WTC11 (cell line): ENCODE measurements around the gene CACNA1C. TPM values are rescaled to one million over a fixed set of nuclear protein-coding genes. Genes with fewer than 3 reads are reported as not detected.

Experiments
- ATAC-seq: fragments of 200-7000 bp; cut with Tn5 transposase; 2 replicates; pipeline ENCODE4 v1.10.0; 2021; ENCODE audit warnings: mild to moderate bottlenecking, moderate library complexity
- CTCF ChIA-PET: fragments of 300-600 bp; sonication (Branson Sonifier 250); formaldehyde crosslinking; loops from one replicate; lab custom pipeline; 2021; ENCODE audit warnings: antibody characterized with exemption; lab: Charles Lee
- POLR2A ChIA-PET: fragments of 350-600 bp; sonication (Branson Sonifier 250); formaldehyde crosslinking; loops from one replicate; lab custom pipeline; 2021; ENCODE audit warnings: antibody characterized with exemption; lab: Charles Lee
- DNase-seq: peaks from one replicate; pipeline ENCODE4 v3.0.0; 2021; ENCODE audit warnings: low spot score
- H3K27ac Mint-ChIP-seq: 2 replicates; pipeline ENCODE4 v1.8.0; 2021; ENCODE audit warnings: mixed read lengths
- H3K27me3 Mint-ChIP-seq: 2 replicates; pipeline ENCODE4 v1.8.0; 2021; ENCODE audit warnings: low read depth, mild to moderate bottlenecking, moderate library complexity, mixed read lengths
- H3K36me3 Mint-ChIP-seq: 2 replicates; pipeline ENCODE4 v1.8.0; 2021; ENCODE audit warnings: mixed read lengths
- H3K4me1 Mint-ChIP-seq: 2 replicates; pipeline ENCODE4 v1.8.0; 2022; ENCODE audit warnings: mixed read lengths
- H3K4me3 Mint-ChIP-seq: 2 replicates; pipeline ENCODE4 v1.8.0; 2021; ENCODE audit warnings: mild to moderate bottlenecking, moderate library complexity, mixed read lengths
- H3K9me3 Mint-ChIP-seq: 2 replicates; pipeline ENCODE4 v1.8.0; 2021; ENCODE audit warnings: mixed read lengths
- ARID4B ChIP-seq: sonication (generic); formaldehyde crosslinking; IDR thresholded peaks from 2 replicates; pipeline ENCODE4 v1.8.0; 2023; ENCODE audit warnings: missing genetic modification reagents, mild to moderate bottlenecking, borderline replicate concordance
- ATF1 ChIP-seq: sonication (generic); formaldehyde crosslinking; IDR thresholded peaks from 2 replicates; pipeline ENCODE4 v1.8.1; 2023; ENCODE audit warnings: mild to moderate bottlenecking, moderate library complexity, missing genetic modification reagents
- ATF3 ChIP-seq: sonication (generic); formaldehyde crosslinking; conservative IDR thresholded peaks from 2 replicates; pipeline ENCODE4 v1.8.1; 2022; ENCODE audit warnings: mild to moderate bottlenecking, missing genetic modification reagents
- ATF6 ChIP-seq: sonication (generic); formaldehyde crosslinking; IDR thresholded peaks from 2 replicates; pipeline ENCODE4 v1.8.1; 2023; ENCODE audit warnings: mild to moderate bottlenecking, missing genetic modification reagents
- CBFB ChIP-seq: sonication (generic); formaldehyde crosslinking; IDR thresholded peaks from 2 replicates; pipeline ENCODE4 v1.8.1; 2022; ENCODE audit warnings: mild to moderate bottlenecking, low read depth, missing genetic modification reagents
- CTCF ChIP-seq: fragments of 200-600 bp; IDR thresholded peaks from 2 replicates; pipeline ENCODE4 v1.8.0; 2022; ENCODE audit warnings: antibody characterized with exemption
- E2F1 ChIP-seq: sonication (generic); formaldehyde crosslinking; IDR thresholded peaks from 2 replicates; pipeline ENCODE4 v1.8.0; 2022; ENCODE audit warnings: mild to moderate bottlenecking, missing genetic modification reagents
- ESRRA ChIP-seq: sonication (generic); formaldehyde crosslinking; IDR thresholded peaks from 2 replicates; pipeline ENCODE4 v1.8.1; 2022; ENCODE audit warnings: mild to moderate bottlenecking, missing genetic modification reagents, borderline replicate concordance
- FOXJ3 ChIP-seq: sonication (generic); formaldehyde crosslinking; IDR thresholded peaks from 2 replicates; pipeline ENCODE4 v1.9.0; 2021; ENCODE audit warnings: missing genetic modification reagents, mild to moderate bottlenecking, borderline replicate concordance
- IRF2 ChIP-seq: sonication (generic); formaldehyde crosslinking; IDR thresholded peaks from 2 replicates; pipeline ENCODE4 v1.8.0; 2022; ENCODE audit warnings: low read depth, missing genetic modification reagents, borderline replicate concordance
- JAZF1 ChIP-seq: fragments of 250-450 bp; sonication (Bioruptor Pico); IDR thresholded peaks from 2 replicates; pipeline ENCODE4 v1.9.0; 2021; ENCODE audit warnings: moderate library complexity, mild to moderate bottlenecking, inconsistent platforms
- KAT7 ChIP-seq: sonication (generic); formaldehyde crosslinking; IDR thresholded peaks from 2 replicates; pipeline ENCODE4 v1.8.1; 2023; ENCODE audit warnings: missing genetic modification reagents, mild to moderate bottlenecking, borderline replicate concordance
- MLX ChIP-seq: sonication (generic); formaldehyde crosslinking; IDR thresholded peaks from 2 replicates; pipeline ENCODE4 v1.8.1; 2023; ENCODE audit warnings: mild to moderate bottlenecking, missing genetic modification reagents, moderate library complexity
- RELA ChIP-seq: sonication (generic); formaldehyde crosslinking; IDR thresholded peaks from 2 replicates; pipeline ENCODE4 v1.8.1; 2022; ENCODE audit warnings: missing genetic modification reagents, mild to moderate bottlenecking, borderline replicate concordance
- ZNF281 ChIP-seq: sonication (generic); formaldehyde crosslinking; IDR thresholded peaks from 2 replicates; pipeline ENCODE4 v1.8.0; 2023; ENCODE audit warnings: mild to moderate bottlenecking, missing genetic modification reagents
- ZNF532 ChIP-seq: fragments of 250-450 bp; sonication (Bioruptor Pico); IDR thresholded peaks from 2 replicates; pipeline ENCODE4 v1.9.0; 2021; ENCODE audit warnings: mild to moderate bottlenecking, borderline replicate concordance
- total RNA-seq: library from RNA; stranded (reverse); gene quantifications from 3 replicates; pipeline ENCODE4 v1.2.3, GENCODE V29; 2021

CACNA1C gene
- total RNA-seq, 1 experiment from 2014 or later: 1.7 TPM

GRCh38 chr12:2686280-2686646, 633.5 kb downstream of the CACNA1C start:
- ATAC-seq (no peak), DNase-seq (no peak)
- CTCF ChIA-PET: no interaction called here
- TF ChIP-seq ARID4B (CRISPR knock-in tag): no peak
- no peak for TF ChIP-seq KAT7 (CRISPR knock-in tag)
- TF ChIP-seq MLX (CRISPR knock-in tag): no peak
- no peak for TF ChIP-seq E2F1
- TF ChIP-seq JAZF1 (CRISPR knock-in tag): no peak
- TF ChIP-seq IRF2 (CRISPR knock-in tag): no peak
- no peak for TF ChIP-seq ZNF281 (CRISPR knock-in tag)
- no peak for TF ChIP-seq ATF3 (CRISPR knock-in tag)
- TF ChIP-seq CBFB (CRISPR knock-in tag): no peak
- TF ChIP-seq FOXJ3 (CRISPR knock-in tag): no peak
- TF ChIP-seq RELA (CRISPR knock-in tag): no peak
- TF ChIP-seq CTCF: no peak
- no peak for TF ChIP-seq ATF6 (CRISPR knock-in tag)
- TF ChIP-seq ATF1 (CRISPR knock-in tag): no peak
- no peak for TF ChIP-seq ZNF532
- no peak for TF ChIP-seq ESRRA (CRISPR knock-in tag)
- Mint-ChIP-seq H3K4me1 (peaks cover 26% of the 10 kb centered on the region), H3K4me3 (no peak overlapping the region), H3K36me3 (no peaks in the 10 kb centered on the region; the same call in 1 of the 2 replicates), H3K9me3 (peaks cover 3% of the 10 kb centered on the region), H3K27ac (no peak overlapping the region), H3K27me3 (peaks cover 14% of the 10 kb centered on the region)
- POLR2A ChIA-PET: no interaction called here
